Measurements from ENCODE around the gene BDP1.
"Not testable (repeated sequence)": the region's sequence is repeated elsewhere in the genome, so short reads cannot be mapped to it uniquely, and the experiment has no call there.

Gene BDP1

GRCh38 chr5:71575588-71575987, 120.1 kb downstream of the BDP1 start:
- not testable (repeated sequence) for DNase-seq

GRCh38 chr5:71576241-71576640, 120.8 kb downstream of the BDP1 start:
- no peak for DNase-seq

GRCh38 chr5:71577839-71578238, 122.4 kb downstream of the BDP1 start:
- DNase-seq, result not testable (repeated sequence)

- DNase-seq, result no peak
Observed at GRCh38 chr5:71582945-71583584, 127.6 kb downstream of the BDP1 start.

GRCh38 chr5:71586052-71586940, 130.8 kb downstream of the BDP1 start:
- DNase-seq, result no peak

- DNase-seq, result peak; percentile 96
Observed at GRCh38 chr5:71586941-71587765, 131.7 kb downstream of the BDP1 start, which contains the start of gene MCCC2. MCCC2 (plus strand) TSS chr5:71587340; CDS start chr5:71587426, 86 bp downstream.

- DNase-seq, result no peak
Observed at GRCh38 chr5:71587766-71588532, 132.5 kb downstream of the BDP1 start.

- DNase-seq, result no peak
Observed at GRCh38 chr5:71588533-71588885, 133.1 kb downstream of the BDP1 start.

GRCh38 chr5:71589903-71590302, 134.5 kb downstream of the BDP1 start:
- no peak for DNase-seq

- DNase-seq, result no peak
Observed at GRCh38 chr5:71591100-71591499, 135.6 kb downstream of the BDP1 start.

GRCh38 chr5:71596169-71596568, 140.7 kb downstream of the BDP1 start:
- no peak for DNase-seq

- DNase-seq, result no peak
Observed at GRCh38 chr5:71597001-71597400, 141.6 kb downstream of the BDP1 start.

GRCh38 chr5:71600783-71601182, 145.3 kb downstream of the BDP1 start:
- DNase-seq, result no peak

- DNase-seq, result no peak
Observed at GRCh38 chr5:71601222-71602026, 146.0 kb downstream of the BDP1 start.

GRCh38 chr5:71609916-71610315, 154.5 kb downstream of the BDP1 start:
- DNase-seq, result not testable (repeated sequence)

GRCh38 chr5:71615809-71616208, 160.4 kb downstream of the BDP1 start:
- DNase-seq, result no peak

Measured in right forelimb (tissue), 1 donor.